Measurements from ENCODE around the gene GREB1L.

GREB1L gene

DNA sequence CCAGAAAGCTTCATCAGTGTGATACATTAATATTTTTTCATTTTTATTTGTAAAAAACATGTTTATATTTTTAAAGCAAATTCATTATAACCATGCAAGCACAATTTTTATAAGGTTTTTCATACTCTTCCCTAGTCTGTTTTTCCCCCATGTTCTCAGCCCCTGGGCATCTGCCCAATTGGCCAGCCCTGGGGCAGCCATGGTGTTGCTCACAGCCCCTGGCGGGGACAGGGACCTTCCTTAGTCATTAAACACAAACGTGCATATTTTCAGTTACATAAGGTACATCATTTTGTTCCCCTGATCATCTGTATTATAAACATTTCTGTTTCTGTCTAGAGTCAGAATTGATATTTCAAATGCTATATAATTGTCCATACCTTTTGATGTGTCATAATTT lies 208.5 kb downstream of the GREB1L start:
- no peak for TF ChIP-seq ZNF274 (IDR thresholded peaks at IDR 0.05; ENCODE audit: low read depth, low read length)
- no peak overlapping the region for H3K4me3 ChIP-seq (ENCODE audit: low read length)

DNA sequence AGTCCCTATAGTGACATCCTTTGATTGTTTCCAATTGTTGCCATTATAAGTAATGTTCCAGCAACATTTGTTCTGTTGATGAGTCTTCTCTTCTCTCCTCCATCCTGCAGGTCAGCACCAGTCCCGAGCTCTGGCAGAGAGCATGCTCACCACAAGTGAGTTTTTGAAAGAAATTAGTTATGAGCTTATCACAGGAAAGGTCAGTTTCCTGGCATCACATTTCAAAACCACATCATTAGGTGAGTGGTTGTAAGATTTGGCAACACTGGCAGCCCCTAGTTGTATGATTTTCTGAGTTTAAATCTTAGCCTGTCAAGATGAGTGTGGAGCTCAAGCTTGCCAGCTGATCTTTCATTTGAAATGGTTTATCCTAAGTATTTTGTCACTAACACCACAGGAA lies 208.9 kb downstream of the GREB1L start:
- no peak overlapping the region for H3K4me3 ChIP-seq (ENCODE audit: low read length)
- TF ChIP-seq ZNF274 (IDR thresholded peaks at IDR 0.05; ENCODE audit: low read depth, low read length) = no peak

DNA sequence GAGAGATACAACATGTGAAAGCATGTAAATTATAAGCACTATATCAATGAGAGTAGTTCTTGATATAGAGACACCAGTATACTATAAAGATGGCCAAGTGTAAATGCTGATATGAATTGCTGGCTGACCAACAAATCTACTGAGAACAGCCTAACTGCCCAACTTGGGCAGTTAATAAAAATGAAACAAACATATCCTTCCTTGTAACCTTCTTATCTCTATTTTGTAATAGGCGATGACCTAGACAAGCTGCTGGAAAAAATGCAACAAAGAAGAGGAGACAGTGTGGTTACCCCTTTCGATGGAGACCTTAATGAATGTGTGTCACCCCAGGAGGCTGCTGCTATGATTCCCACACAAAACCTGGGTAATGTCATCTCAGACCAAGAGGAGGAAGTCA lies 209.8 kb downstream of the GREB1L start:
- no peak for TF ChIP-seq ZNF274 (IDR thresholded peaks at IDR 0.05; ENCODE audit: low read depth, low read length)
- H3K4me3 ChIP-seq (ENCODE audit: low read length) = no peak overlapping the region

DNA sequence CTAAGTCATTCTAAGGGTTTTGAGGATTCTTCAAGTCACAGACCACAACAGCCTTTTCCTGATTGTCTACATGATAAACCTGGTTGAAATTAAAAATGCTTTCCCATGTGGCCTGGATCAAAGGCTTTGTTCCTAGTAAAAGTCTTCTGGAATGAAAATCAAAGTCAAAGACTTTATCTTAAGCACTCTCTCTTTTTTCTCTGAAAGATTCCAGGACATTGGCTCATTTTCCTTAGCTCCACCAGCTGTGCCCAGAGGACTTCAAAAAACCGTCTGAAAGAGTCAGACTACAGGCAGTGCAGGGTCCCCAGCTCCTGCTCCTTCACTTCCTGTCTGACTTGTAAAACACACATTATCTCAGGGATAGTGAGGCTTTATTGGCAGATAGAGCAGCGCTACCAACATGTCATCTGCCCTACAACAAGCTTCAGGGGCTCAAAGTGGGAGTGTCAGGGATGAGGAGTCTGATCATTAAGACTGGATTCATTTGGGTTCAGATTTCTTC lies 210.3 kb downstream of the GREB1L start:
- no peak for TF ChIP-seq ZNF274 (IDR thresholded peaks at IDR 0.05; ENCODE audit: low read depth, low read length)
- H3K4me3 ChIP-seq (ENCODE audit: low read length) = no peak overlapping the region

DNA sequence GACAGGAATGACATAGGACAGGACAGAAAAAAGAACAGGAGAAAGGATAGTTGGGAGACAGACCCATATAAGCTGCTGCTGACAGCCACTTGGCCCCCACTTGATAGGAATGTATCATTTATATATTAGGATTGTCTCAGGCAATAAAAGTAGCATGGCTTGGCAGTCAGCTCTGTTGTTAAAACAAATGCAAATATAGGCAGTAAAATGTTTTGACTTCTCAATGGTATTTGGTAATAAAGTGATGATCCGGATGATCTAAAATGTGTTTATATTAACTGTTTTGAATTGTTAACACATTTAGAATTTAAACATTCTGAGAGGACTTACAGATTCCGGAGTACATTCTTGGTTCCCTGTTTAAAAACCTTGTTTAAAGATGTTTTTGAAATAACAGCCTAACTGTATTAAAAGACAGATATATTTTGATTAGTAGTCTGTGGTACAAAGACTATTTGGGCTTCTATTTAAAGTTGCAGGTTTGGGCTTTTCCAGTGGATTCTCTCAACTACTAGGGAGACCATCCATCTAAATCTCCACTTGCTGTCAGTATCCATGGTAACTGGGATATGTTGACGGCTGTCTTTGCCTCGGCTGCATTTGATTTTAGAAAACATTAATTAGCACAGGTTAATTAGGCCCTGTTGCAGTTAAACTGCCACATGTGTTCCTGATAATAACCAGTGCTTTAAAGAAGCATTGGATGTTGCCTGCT lies 210.9 kb downstream of the GREB1L start:
- no peak overlapping the region for H3K4me3 ChIP-seq (ENCODE audit: low read length)
- TF ChIP-seq ZNF274 (IDR thresholded peaks at IDR 0.05; ENCODE audit: low read depth, low read length) = no peak

DNA sequence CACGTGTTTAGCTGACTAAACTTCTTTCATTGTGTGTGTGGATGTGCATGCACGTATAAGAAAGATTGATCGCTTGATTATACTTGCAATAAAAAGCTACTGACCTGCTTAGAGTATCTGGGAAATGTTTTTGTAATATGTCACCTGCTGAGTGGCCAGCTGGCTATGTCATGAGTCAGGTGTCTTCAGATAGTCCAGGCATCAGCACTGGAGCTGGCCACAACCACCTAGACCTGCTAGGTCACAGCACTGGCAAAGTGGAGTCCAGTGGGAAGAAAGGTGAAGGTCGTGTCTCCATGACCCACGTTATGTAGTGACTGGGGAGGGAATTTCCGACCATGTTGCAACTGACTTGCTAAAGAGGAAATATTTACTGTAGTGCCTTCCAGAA lies 211.5 kb downstream of the GREB1L start:
- TF ChIP-seq ZNF274 (IDR thresholded peaks at IDR 0.05; ENCODE audit: low read depth, low read length) = no peak
- no peak overlapping the region for H3K4me3 ChIP-seq (ENCODE audit: low read length)

DNA sequence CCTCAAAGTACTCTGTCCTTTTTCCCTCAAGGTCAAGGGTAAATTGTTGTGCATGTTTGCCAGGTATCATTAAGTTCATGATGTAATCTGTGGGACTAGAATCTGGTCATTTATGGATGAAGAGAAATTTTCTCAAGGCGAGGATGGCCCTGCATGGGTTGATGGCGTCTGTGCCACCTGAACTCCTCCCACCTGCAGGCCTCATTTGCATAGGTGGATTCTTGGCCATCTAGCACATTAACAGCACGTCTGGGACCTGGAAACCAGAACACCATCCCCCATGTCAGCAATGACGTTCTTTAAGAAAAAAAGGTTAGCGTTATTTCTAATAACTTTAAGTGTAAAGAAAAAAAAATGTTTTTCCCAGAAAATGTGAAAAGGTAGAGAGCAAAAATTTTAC lies 212.7 kb downstream of the GREB1L start:
- no peak overlapping the region for H3K4me3 ChIP-seq (ENCODE audit: low read length)
- TF ChIP-seq ZNF274 (IDR thresholded peaks at IDR 0.05; ENCODE audit: low read depth, low read length) = no peak

DNA sequence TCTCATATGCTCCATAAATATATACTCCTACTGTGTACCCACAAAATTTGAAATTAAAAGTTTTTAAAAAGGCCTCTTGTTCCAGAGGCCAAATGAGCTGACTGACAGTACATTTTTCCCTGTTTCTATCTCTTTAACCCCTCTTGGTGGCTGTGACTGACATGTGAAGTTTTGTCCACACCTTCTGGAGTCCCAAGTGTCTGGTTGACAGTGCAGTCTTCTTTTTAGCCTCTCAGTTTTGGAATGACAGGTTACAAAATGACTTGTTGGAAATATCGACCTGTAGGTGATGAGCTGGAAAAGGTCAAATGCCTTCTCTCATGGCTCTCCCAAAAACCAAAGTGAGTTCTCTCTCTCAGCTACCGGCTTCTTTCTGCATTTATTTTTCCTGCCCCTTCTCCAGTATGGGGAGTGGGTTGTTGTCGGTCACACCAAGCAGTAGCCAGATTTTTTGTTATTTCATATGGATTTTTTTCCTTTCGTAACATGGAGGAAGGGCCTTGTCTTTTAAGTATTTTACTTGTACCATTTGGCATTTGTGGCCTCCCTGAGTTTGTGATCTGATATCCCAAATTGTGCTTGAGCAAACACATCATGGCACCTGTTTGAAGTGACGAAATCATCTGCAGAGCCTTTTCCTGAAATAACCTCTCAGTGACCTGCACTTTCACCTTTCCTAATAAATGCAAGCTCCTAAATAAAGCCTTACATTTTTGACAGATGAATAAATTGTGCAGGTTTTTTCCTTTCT lies 214.6 kb downstream of the GREB1L start:
- no peak overlapping the region for H3K4me3 ChIP-seq (ENCODE audit: low read length)
- no peak for TF ChIP-seq ZNF274 (IDR thresholded peaks at IDR 0.05; ENCODE audit: low read depth, low read length)

DNA sequence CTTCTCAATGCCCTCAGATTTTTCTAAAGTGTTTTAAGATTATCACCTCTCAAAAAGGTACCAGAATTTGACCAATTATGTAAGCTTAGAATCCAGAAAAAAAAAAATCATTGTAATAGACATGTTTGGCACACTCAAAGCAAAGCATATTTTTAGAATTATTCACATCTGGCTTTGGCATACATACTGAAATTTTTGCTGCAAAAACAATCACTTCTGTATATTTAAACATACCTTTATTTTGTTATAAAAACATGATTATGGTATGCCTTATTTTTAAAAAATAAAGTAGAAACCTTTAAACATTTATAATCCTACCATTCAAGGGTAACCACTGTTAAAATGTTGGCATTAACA lies 215.1 kb downstream of the GREB1L start:
- no peak overlapping the region for H3K4me3 ChIP-seq (ENCODE audit: low read length)
- TF ChIP-seq ZNF274 (IDR thresholded peaks at IDR 0.05; ENCODE audit: low read depth, low read length) = no peak

DNA sequence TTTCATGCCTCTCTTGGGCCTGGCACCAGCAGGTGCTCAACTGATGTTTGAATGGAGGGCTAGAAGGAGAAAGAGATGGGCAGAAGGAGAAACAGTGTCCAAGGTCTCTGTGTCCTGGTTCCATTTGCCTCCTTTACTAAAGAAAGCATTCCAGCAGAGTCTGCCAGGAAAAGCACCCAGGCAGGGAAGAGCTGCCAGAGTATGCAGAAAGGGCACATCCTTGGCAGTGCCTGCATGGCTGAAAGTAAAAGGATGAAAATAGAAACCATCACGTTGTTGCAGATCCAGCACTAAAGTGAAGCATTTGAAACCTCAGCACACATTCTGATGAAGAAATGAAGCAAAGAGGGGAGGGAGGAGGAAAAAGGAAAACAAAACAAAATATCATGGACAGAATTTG lies 216.3 kb downstream of the GREB1L start:
- no peak for TF ChIP-seq ZNF274 (IDR thresholded peaks at IDR 0.05; ENCODE audit: low read depth, low read length)

DNA sequence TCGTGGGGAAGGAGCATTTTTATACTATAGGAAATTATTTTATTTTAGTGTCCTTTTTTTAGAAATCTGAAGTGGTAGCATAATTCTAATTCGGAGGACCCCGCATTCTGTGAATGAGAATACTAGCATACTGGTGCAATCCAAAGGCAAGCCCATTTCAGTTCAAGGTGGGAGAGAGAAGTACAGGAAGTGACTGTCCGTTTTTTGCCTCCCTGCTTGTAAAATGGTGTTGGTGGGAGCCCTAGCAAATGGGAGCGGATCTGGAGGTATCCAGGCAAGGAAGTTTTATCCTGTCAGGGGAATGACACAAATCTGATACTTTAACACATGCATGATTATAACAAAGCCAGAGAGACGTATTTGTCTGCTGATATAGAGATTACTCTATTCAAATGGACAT lies 216.8 kb downstream of the GREB1L start:
- TF ChIP-seq ZNF274 (IDR thresholded peaks at IDR 0.05; ENCODE audit: low read depth, low read length) = no peak
- no peak overlapping the region for H3K4me3 ChIP-seq (ENCODE audit: low read length)

More for the DNA sequence above, 216.3 kb downstream of the GREB1L start:
- H3K4me3 ChIP-seq (ENCODE audit: low read length) = no peak overlapping the region

DNA sequence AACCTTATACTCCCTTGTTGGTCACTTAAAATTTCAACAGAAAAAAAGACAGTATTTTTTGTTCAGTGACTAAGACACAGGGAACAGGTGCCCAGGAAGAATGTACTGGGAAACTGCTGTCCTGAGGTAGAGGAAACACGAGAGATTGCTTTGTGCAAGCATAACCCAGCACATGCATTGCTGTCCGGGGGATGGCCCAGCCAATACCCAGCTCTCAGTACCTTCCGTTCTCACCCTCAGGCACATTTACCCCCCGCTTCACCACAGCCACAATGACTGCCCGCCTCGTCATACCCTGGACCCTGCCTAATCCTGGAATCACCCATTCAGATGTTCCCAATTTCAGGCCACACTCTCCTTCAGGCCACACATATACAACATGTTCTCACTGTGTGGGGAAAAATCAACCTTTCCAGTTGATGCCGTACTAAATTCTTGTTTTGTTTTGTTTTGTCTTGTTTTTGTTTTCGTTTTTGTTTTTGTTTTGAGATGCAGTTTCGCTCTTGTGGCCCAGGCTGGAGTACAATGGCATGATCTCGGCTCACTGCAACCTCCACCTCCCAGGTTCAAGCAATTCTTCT lies 217.8 kb downstream of the GREB1L start:
- TF ChIP-seq ZNF274 (IDR thresholded peaks at IDR 0.05; ENCODE audit: low read depth, low read length) = no peak
- H3K4me3 ChIP-seq (ENCODE audit: low read length) = no peak overlapping the region

DNA sequence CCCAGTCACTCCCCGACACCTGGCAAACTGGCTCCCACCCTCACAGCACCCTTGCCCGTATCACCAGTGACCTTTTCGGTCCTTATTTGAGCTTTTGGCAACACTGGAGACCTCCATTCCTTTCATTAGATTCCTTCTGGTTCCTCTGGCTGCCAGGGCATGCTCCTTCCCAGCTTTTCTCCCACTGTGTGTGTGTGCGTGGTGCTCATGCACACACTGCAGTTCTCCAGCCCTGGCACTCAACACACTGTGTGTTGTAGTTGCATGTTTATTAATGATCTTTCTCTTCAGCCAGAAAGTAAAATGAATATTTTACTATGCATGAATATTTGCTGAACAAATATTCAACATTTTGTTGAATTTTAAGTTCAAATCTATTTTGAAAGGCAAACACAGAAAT lies 219.4 kb downstream of the GREB1L start:
- no peak for TF ChIP-seq ZNF274 (IDR thresholded peaks at IDR 0.05; ENCODE audit: low read depth, low read length)
- H3K4me3 ChIP-seq (ENCODE audit: low read length) = no peak overlapping the region

DNA sequence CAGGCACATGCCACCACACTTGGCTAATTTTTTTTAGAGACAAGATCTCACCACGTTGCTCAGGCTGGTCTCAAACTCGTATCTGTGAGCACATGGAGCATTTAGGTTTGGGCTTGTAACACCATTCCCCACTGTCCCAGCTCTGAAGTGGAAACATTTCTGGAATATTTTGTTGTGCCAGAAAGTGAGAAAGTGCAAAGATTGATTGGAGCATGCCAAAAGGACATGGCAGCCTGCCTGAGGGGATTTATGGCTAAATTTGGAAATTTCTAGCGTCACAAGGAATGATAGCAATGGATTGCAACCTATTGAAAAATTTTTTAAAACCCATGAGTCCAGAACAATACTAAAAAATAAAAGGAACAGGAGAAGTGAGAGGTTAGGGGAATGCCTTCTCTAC lies 221.7 kb downstream of the GREB1L start:
- H3K4me3 ChIP-seq (ENCODE audit: low read length) = no peak overlapping the region
- no peak for TF ChIP-seq ZNF274 (IDR thresholded peaks at IDR 0.05; ENCODE audit: low read depth, low read length)

All from GM08714 (cell line).